Type B pancreatic cell (in vitro differentiated cells): Measurements from ENCODE around the gene RSPH10B. TPM values are rescaled to one million over a fixed set of nuclear protein-coding genes. Genes with fewer than 3 reads are reported as not detected.
"Not testable (repeated sequence)": the region's sequence is repeated elsewhere in the genome, so short reads cannot be mapped to it uniquely, and the experiment has no call there.

ENCODE experiments used
- DNase-seq: peaks from one replicate; pipeline ENCODE4 v3.0.0; 2021; ENCODE audit warnings: mixed read lengths; ENCODE audit not compliant: unreplicated experiment; ENCODE audit errors: extremely low spot score
- H3K27ac Mint-ChIP-seq: 2 replicates; pipeline ENCODE4 v1.8.0; 2021; ENCODE audit warnings: mild to moderate bottlenecking, mixed read lengths
- H3K27me3 Mint-ChIP-seq: 2 replicates; pipeline ENCODE4 v1.8.0; 2021; ENCODE audit warnings: mixed read lengths
- H3K36me3 Mint-ChIP-seq: 2 replicates; pipeline ENCODE4 v1.8.0; 2021; ENCODE audit warnings: mixed read lengths
- H3K4me1 Mint-ChIP-seq: one replicate; pipeline ENCODE4 v1.8.0; 2021; ENCODE audit warnings: mixed read lengths; ENCODE audit not compliant: unreplicated experiment
- H3K4me3 Mint-ChIP-seq: 2 replicates; pipeline ENCODE4 v1.8.0; 2021; ENCODE audit warnings: mild to moderate bottlenecking, mixed read lengths
- H3K9me3 Mint-ChIP-seq: 2 replicates; pipeline ENCODE4 v1.8.0; 2021; ENCODE audit warnings: mixed read lengths
- CTCF ChIP-seq: fragments of 200-600 bp; sonication (generic); conservative IDR thresholded peaks from 2 replicates; pipeline ENCODE4 v1.5.0; 2021; ENCODE audit warnings: antibody characterized with exemption, mild to moderate bottlenecking
- long read RNA-seq: library from polyadenylated mRNA; unstranded; transcript quantifications from one replicate; pipeline ENCODE4 v2.0.0, GENCODE V29; 2020
- total RNA-seq: library from RNA; stranded (reverse); gene quantifications from 2 replicates; pipeline ENCODE4 v1.2.1, GENCODE V29; 2021; ENCODE audit warnings: low replicate concordance

Gene RSPH10B
- 0.36 and 0.85 TPM in 2 replicates for total RNA-seq
- long read RNA-seq, partial matches to known transcripts, result 0 of 1 reads
- long read RNA-seq, other reads (novel, unspliced or antisense), result 1 of 1 reads

- H3K4me3 Mint-ChIP-seq, DNase-seq, H3K4me1 Mint-ChIP-seq, H3K27ac Mint-ChIP-seq, H3K27me3 Mint-ChIP-seq, H3K9me3 Mint-ChIP-seq, H3K36me3 Mint-ChIP-seq: not testable (repeated sequence)
These were observed at the start of gene RSPH10B for GRCh38 chr7:5970347-5970911. Gene RSPH10B, minus strand, starts transcription at chr7:5970689. Its CDS starts 3,573 bp downstream, at chr7:5967116.

- no peak for DNase-seq
- no peaks in the 10 kb centered on the region for H3K9me3 Mint-ChIP-seq
- H3K4me1 Mint-ChIP-seq, result peaks cover 15% of the 10 kb centered on the region
- H3K4me3 Mint-ChIP-seq, result no peak overlapping the region
- peak overlapping the region; percentile 81 for H3K27ac Mint-ChIP-seq
- no peaks in the 10 kb centered on the region for H3K27me3 Mint-ChIP-seq
- no peak for TF ChIP-seq CTCF
- peaks cover 28% of the 10 kb centered on the region for H3K36me3 Mint-ChIP-seq
These were observed 46.1 kb upstream of the RSPH10B start for GRCh38 chr7:6016653-6016966.

- H3K4me1 Mint-ChIP-seq, result peaks cover 20% of the 10 kb centered on the region
- H3K27ac Mint-ChIP-seq, result peak overlapping the region; percentile 81
- H3K36me3 Mint-ChIP-seq, result peaks cover 27% of the 10 kb centered on the region
- no peak for DNase-seq
- H3K27me3 Mint-ChIP-seq, result no peaks in the 10 kb centered on the region
- H3K4me3 Mint-ChIP-seq, result no peak overlapping the region
- H3K9me3 Mint-ChIP-seq, result no peaks in the 10 kb centered on the region
- no peak for TF ChIP-seq CTCF
These were observed 45.6 kb upstream of the RSPH10B start for GRCh38 chr7:6015917-6016652.

GRCh38 chr7:6012355-6013104 lies 42.0 kb upstream of the RSPH10B start:
- peak overlapping the region; percentile 97 for H3K27ac Mint-ChIP-seq
- no peaks in the 10 kb centered on the region for H3K9me3 Mint-ChIP-seq
- peak overlapping the region; percentile 54 for H3K4me3 Mint-ChIP-seq
- peaks cover 13% of the 10 kb centered on the region for H3K36me3 Mint-ChIP-seq
- no peak for TF ChIP-seq CTCF
- no peak for DNase-seq
- H3K4me1 Mint-ChIP-seq, result peaks cover 30% of the 10 kb centered on the region
- no peaks in the 10 kb centered on the region for H3K27me3 Mint-ChIP-seq

GRCh38 chr7:6011541-6011940 lies 41.1 kb upstream of the RSPH10B start:
- H3K27ac Mint-ChIP-seq, result peak overlapping the region; percentile 97
- H3K9me3 Mint-ChIP-seq, result no peaks in the 10 kb centered on the region
- peaks cover 33% of the 10 kb centered on the region for H3K4me1 Mint-ChIP-seq
- TF ChIP-seq CTCF, result no peak
- H3K4me3 Mint-ChIP-seq, result peak overlapping the region; percentile 95
- peaks cover 11% of the 10 kb centered on the region for H3K36me3 Mint-ChIP-seq
- DNase-seq, result no peak
- no peaks in the 10 kb centered on the region for H3K27me3 Mint-ChIP-seq

GRCh38 chr7:6010370-6010769 lies 39.9 kb upstream of the RSPH10B start:
- Mint-ChIP-seq H3K36me3 (peaks cover 14% of the 10 kb centered on the region), H3K27ac (peak overlapping the region; percentile 97), H3K4me3 (peak overlapping the region; percentile 95), H3K4me1 (peaks cover 33% of the 10 kb centered on the region)
- not testable (repeated sequence) for H3K9me3 Mint-ChIP-seq, H3K27me3 Mint-ChIP-seq, DNase-seq
